ENCODE measurements around the gene MMP20.

DNA sequence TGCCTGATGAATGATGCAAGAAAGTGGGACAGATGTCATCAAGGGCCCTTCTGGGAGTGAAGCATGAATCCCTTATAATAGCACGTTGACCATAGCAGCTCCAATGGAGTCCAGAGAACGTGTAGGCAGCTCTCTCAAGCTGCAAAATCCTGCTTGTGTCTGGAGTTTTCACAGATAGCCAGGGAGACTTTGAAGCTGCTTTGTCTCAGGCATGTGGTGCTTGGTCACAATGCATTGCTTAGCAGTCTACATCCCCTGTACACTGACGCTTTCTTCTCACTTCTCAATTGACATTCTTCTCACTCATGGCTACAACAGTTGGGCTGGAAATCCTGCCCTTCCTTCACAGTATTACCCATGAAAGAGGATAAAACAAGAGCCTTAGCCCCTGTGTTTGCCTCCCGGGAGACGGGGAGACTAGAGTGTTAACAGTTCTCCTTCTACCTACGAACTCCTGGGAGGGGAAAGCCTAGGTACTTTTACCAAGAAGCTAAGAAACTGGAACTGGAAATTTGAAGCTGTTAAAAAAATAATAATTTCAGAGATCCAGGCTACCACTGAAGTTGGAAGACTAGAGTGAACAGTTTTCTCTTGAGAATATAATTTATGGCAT, 73.9 kb downstream of the MMP20 start:
- TF ChIP-seq, protein P1, sequence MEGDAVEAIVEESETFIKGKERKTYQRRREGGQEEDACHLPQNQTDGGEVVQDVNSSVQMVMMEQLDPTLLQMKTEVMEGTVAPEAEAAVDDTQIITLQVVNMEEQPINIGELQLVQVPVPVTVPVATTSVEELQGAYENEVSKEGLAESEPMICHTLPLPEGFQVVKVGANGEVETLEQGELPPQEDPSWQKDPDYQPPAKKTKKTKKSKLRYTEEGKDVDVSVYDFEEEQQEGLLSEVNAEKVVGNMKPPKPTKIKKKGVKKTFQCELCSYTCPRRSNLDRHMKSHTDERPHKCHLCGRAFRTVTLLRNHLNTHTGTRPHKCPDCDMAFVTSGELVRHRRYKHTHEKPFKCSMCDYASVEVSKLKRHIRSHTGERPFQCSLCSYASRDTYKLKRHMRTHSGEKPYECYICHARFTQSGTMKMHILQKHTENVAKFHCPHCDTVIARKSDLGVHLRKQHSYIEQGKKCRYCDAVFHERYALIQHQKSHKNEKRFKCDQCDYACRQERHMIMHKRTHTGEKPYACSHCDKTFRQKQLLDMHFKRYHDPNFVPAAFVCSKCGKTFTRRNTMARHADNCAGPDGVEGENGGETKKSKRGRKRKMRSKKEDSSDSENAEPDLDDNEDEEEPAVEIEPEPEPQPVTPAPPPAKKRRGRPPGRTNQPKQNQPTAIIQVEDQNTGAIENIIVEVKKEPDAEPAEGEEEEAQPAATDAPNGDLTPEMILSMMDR (conservative IDR thresholded peaks at IDR 0.05; ENCODE audit: low read depth, low read length) = no peak
- no peak for TF ChIP-seq EZH2 (IDR thresholded peaks at IDR 0.05; ENCODE audit: borderline replicate concordance, low read depth, low read length, poor library complexity, severe bottlenecking)
